Measurements from ENCODE around the gene YTHDF1. TPM values are rescaled to one million over a fixed set of nuclear protein-coding genes. Genes with fewer than 3 reads are reported as not detected.

The YTHDF1 gene
- polyA plus RNA-seq, 1 experiment = 22.4 TPM

GRCh38 chr20:63202811-63203526 lies 13.0 kb downstream of the YTHDF1 start:
- no peak for DNase-seq (ENCODE audit: low read depth, low spot score)
- CTCF ChIA-PET = interaction anchor here (1.1 to 1.3 kb wide), 2 partner anchors 12 to 20 kb away, joined by 3 to 5 read pairs; no protein-coding TSS in a partner anchor
- POLR2A ChIA-PET = no interaction called here
- H3K4me3 ChIP-seq (ENCODE audit: low read depth, low read length) = no peak overlapping the region
- no peak for TF ChIP-seq CTCF (IDR thresholded peaks at IDR 0.05; ENCODE audit: low read depth, low read length)
- no peaks in the 10 kb centered on the region for H3K27me3 ChIP-seq (ENCODE audit: control insufficient read depth, insufficient read depth, low read length)
- no peak overlapping the region for H3K27ac ChIP-seq (ENCODE audit: low read depth, low read length)
- no peaks in the 10 kb centered on the region for H3K9me3 ChIP-seq (ENCODE audit: control insufficient read depth, insufficient read depth, low read length)

GRCh38 chr20:63202021-63202420 lies 13.9 kb downstream of the YTHDF1 start:
- Histone ChIP-seq H3K9me3 (ENCODE audit: control insufficient read depth, insufficient read depth, low read length) (no peaks in the 10 kb centered on the region), H3K27me3 (ENCODE audit: control insufficient read depth, insufficient read depth, low read length) (no peaks in the 10 kb centered on the region), H3K27ac (ENCODE audit: low read depth, low read length) (no peak overlapping the region), H3K4me3 (ENCODE audit: low read depth, low read length) (no peak overlapping the region)
- POLR2A ChIA-PET = no interaction called here
- no peak for TF ChIP-seq CTCF (IDR thresholded peaks at IDR 0.05; ENCODE audit: low read depth, low read length)
- CTCF ChIA-PET = no interaction called here
- DNase-seq (ENCODE audit: low read depth, low spot score) = no peak

GRCh38 chr20:63198606-63199005 lies 17.3 kb downstream of the YTHDF1 start:
- DNase-seq (ENCODE audit: low read depth, low spot score) = no peak
- ChIA-PET CTCF (interaction anchor here (1.2 to 3.7 kb wide), 4 partner anchors 16 to 92 kb away, joined by 3 to 10 read pairs (median 6); no protein-coding TSS in a partner anchor), POLR2A (no interaction called here)
- no peak for TF ChIP-seq CTCF (IDR thresholded peaks at IDR 0.05; ENCODE audit: low read depth, low read length)
- H3K4me3 ChIP-seq (ENCODE audit: low read depth, low read length) = no peak overlapping the region
- no peak overlapping the region for H3K27ac ChIP-seq (ENCODE audit: low read depth, low read length)
- no peaks in the 10 kb centered on the region for H3K9me3 ChIP-seq (ENCODE audit: control insufficient read depth, insufficient read depth, low read length)
- no peaks in the 10 kb centered on the region for H3K27me3 ChIP-seq (ENCODE audit: control insufficient read depth, insufficient read depth, low read length)

- Histone ChIP-seq H3K27ac (ENCODE audit: low read depth, low read length) (no peak overlapping the region), H3K4me3 (ENCODE audit: low read depth, low read length) (no peak overlapping the region), H3K27me3 (ENCODE audit: control insufficient read depth, insufficient read depth, low read length) (no peaks in the 10 kb centered on the region), H3K9me3 (ENCODE audit: control insufficient read depth, insufficient read depth, low read length) (no peaks in the 10 kb centered on the region)
- no peak for TF ChIP-seq CTCF (IDR thresholded peaks at IDR 0.05; ENCODE audit: low read depth, low read length)
- no peak for DNase-seq (ENCODE audit: low read depth, low spot score)
- ChIA-PET POLR2A (no interaction called here), CTCF (interaction anchor here (1.0 to 3.7 kb wide), 4 partner anchors 17 to 141 kb away, joined by 3 to 10 read pairs (median 8); no protein-coding TSS in a partner anchor)
Observed at GRCh38 chr20:63196768-63197470, 19.0 kb downstream of the YTHDF1 start.

GRCh38 chr20:63194797-63195173 lies 21.1 kb downstream of the YTHDF1 start:
- no peaks in the 10 kb centered on the region for H3K27me3 ChIP-seq (ENCODE audit: control insufficient read depth, insufficient read depth, low read length)
- no peak overlapping the region for H3K27ac ChIP-seq (ENCODE audit: low read depth, low read length)
- H3K9me3 ChIP-seq (ENCODE audit: control insufficient read depth, insufficient read depth, low read length) = no peaks in the 10 kb centered on the region; the same call in 1 of the 2 replicates
- ChIA-PET CTCF (interaction anchor here (2.5 kb wide), 1 partner anchor 28 kb away, joined by 9 read pairs; no protein-coding TSS in a partner anchor), POLR2A (no interaction called here)
- DNase-seq (ENCODE audit: low read depth, low spot score) = no peak
- H3K4me3 ChIP-seq (ENCODE audit: low read depth, low read length) = no peak overlapping the region
- TF ChIP-seq CTCF (IDR thresholded peaks at IDR 0.05; ENCODE audit: low read depth, low read length) = no peak
